ENCODE data around the gene STK39.
"Not testable (repeated sequence)": the region's sequence is repeated elsewhere in the genome, so short reads cannot be mapped to it uniquely, and the experiment has no call there.

STK39 gene

GRCh38 chr2:168130346-168130745, 117.0 kb downstream of the STK39 start:
- TF ChIP-seq, protein P1, sequence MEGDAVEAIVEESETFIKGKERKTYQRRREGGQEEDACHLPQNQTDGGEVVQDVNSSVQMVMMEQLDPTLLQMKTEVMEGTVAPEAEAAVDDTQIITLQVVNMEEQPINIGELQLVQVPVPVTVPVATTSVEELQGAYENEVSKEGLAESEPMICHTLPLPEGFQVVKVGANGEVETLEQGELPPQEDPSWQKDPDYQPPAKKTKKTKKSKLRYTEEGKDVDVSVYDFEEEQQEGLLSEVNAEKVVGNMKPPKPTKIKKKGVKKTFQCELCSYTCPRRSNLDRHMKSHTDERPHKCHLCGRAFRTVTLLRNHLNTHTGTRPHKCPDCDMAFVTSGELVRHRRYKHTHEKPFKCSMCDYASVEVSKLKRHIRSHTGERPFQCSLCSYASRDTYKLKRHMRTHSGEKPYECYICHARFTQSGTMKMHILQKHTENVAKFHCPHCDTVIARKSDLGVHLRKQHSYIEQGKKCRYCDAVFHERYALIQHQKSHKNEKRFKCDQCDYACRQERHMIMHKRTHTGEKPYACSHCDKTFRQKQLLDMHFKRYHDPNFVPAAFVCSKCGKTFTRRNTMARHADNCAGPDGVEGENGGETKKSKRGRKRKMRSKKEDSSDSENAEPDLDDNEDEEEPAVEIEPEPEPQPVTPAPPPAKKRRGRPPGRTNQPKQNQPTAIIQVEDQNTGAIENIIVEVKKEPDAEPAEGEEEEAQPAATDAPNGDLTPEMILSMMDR (IDR thresholded peaks at IDR 0.05; ENCODE audit: low read depth, low read length, missing control alignments): no peak
- in situ Hi-C loops (cut with HindIII; ENCODE audit: low sequenced_read_pairs): no loop called here
- no peak for DNase-seq (ENCODE audit: low read depth)
- H3K4me3 ChIP-seq (ENCODE audit: low read depth, low read length): no peak overlapping the region

GRCh38 chr2:168127371-168127770, 120.0 kb downstream of the STK39 start:
- in situ Hi-C loops (cut with HindIII; ENCODE audit: low sequenced_read_pairs): no loop called here
- TF ChIP-seq, protein P1 (IDR thresholded peaks at IDR 0.05; ENCODE audit: low read depth, low read length, missing control alignments): no peak
- no peak for DNase-seq (ENCODE audit: low read depth)
- no peak overlapping the region for H3K4me3 ChIP-seq (ENCODE audit: low read depth, low read length)

GRCh38 chr2:168122210-168122609, 125.2 kb downstream of the STK39 start:
- DNase-seq (ENCODE audit: low read depth); in situ Hi-C loops (cut with HindIII; ENCODE audit: low sequenced_read_pairs); H3K4me3 ChIP-seq (ENCODE audit: low read depth, low read length): not testable (repeated sequence)

DNA sequence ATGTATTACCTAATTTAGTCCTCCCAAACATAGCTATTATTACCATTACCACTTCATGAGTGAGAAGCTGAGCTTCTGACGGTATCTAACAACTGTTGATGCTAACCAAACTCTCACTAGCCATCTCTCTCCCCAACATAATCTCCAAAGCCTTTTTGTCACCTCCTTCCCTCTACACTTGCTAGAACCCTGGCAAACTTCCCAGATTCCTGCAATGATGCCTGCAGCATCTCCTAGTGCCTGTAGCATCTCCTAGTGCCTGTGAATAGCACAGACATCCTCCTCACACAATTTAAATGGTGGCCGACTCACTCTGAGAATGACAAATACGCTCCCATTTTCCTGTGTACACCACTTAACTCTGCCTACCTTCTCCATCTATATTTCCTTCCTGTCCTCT, 126.7 kb downstream of the STK39 start:
- in situ Hi-C loops (cut with HindIII; ENCODE audit: low sequenced_read_pairs): no loop called here
- TF ChIP-seq, protein P1 (IDR thresholded peaks at IDR 0.05; ENCODE audit: low read depth, low read length, missing control alignments): no peak
- DNase-seq (ENCODE audit: low read depth): no peak
- no peak overlapping the region for H3K4me3 ChIP-seq (ENCODE audit: low read depth, low read length)

DNA sequence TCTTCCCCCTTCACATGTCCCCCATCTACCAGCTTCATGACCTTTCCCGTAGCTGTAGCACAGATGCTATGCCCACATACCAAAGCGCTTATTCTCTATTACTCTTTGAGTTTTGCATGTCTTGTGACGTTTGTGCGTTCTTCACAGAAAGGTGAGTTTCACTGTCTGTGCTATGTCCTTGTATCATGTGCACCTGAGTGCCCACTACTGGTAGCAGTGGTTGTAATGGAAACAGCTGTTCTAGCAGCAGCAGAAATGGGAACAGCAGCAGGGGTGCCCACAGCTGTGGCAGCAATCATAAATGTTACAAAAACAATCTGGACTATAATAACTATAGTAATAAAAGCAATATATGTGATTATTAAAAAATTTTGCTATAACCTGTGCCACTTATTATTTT, 127.1 kb downstream of the STK39 start:
- TF ChIP-seq, protein P1 (IDR thresholded peaks at IDR 0.05; ENCODE audit: low read depth, low read length, missing control alignments): no peak
- in situ Hi-C loops (cut with HindIII; ENCODE audit: low sequenced_read_pairs): no loop called here

DNA sequence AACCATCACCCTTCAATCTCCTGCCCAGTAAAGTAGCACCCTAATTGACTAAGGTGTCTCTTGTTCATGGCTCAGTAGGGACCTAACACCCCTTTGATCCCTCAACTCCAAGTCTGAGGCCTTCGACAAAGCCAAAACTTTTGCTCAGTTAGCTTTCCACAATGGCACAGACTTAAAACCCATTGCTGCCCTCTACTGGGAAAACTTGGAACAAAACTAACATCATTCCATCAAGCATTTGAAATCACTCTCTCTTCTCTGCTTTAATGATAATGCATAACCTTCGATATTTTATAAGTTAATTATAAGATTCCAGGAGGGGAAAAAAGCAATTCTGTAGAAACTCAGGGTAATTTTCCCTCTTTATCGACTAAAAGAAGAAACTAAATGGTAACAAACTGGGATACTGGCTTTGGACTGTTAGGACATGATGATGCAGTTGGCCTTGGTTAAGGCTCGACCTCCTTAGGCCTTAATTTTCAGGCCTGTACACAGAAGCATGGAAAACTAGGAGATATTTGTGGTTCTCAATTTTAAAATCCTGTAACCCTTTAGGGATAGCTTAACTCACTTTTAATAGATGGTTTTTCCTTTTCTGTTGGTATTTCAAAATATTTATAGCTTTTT, 127.8 kb downstream of the STK39 start:
- DNase-seq (ENCODE audit: low read depth): peak; percentile 67
- in situ Hi-C loops (cut with HindIII; ENCODE audit: low sequenced_read_pairs): no loop called here
- H3K4me3 ChIP-seq (ENCODE audit: low read depth, low read length): no peak overlapping the region
- TF ChIP-seq, protein P1 (IDR thresholded peaks at IDR 0.05; ENCODE audit: low read depth, low read length, missing control alignments): peak; percentile 62

More for the DNA sequence above, 127.1 kb downstream of the STK39 start:
- no peak overlapping the region for H3K4me3 ChIP-seq (ENCODE audit: low read depth, low read length)
- DNase-seq (ENCODE audit: low read depth): no peak

- in situ Hi-C loops (cut with HindIII; ENCODE audit: low sequenced_read_pairs): no loop called here
Measured at GRCh38 chr2:168118733-168119514, 128.5 kb downstream of the STK39 start.

More at GRCh38 chr2:168118733-168119514, 128.5 kb downstream of the STK39 start:
- H3K4me3 ChIP-seq (ENCODE audit: low read depth, low read length): no peak overlapping the region
- DNase-seq (ENCODE audit: low read depth): peak; percentile 74
- TF ChIP-seq, protein P1 (IDR thresholded peaks at IDR 0.05; ENCODE audit: low read depth, low read length, missing control alignments): peak; percentile 58

All from astrocyte of the cerebellum (primary cell).